Breast epithelium (tissue), 4 donors: ENCODE data around the gene AMOTL1. TPM values are rescaled to one million over a fixed set of nuclear protein-coding genes. Genes with fewer than 3 reads are reported as not detected.

Experiments
- DNase-seq, 2 donors: peaks; one replicate each; pipeline ENCODE4 v3.0.0-alpha.2; 2019; ENCODE audit warnings: low spot score in 2 of 2
- H3K27ac ChIP-seq, 2 donors: fragments of 200-600 bp; sonication (generic) in 1 of 2; one replicate each; pipeline ENCODE4 v1.5.1; 2016 to 2019; ENCODE audit warnings: mild to moderate bottlenecking in 1 of 2
- H3K27me3 ChIP-seq, 2 donors: fragments of 200-600 bp; sonication (generic) in 1 of 2; one replicate each; pipeline versions ENCODE4 v1.5.1 to v1.6.0; 2017 to 2019; ENCODE audit warnings: control low read depth in 1 of 2, mild to moderate bottlenecking in 1 of 2
- H3K36me3 ChIP-seq: fragments of 200-600 bp; one replicate; pipeline ENCODE4 v1.5.1; 2019
- H3K4me1 ChIP-seq, 2 donors: fragments of 200-600 bp; sonication (generic); one replicate each; pipeline ENCODE4 v1.5.1; 2016 to 2019; ENCODE audit warnings: control low read depth in 1 of 2
- H3K4me3 ChIP-seq, 3 donors: fragments of 200-600 bp; sonication (generic); 1 replicate in 2 of 3; 2 replicates in 1 of 3; pipeline ENCODE4 v1.5.1; 2016 to 2019; ENCODE audit warnings: mild to moderate bottlenecking in 3 of 3, moderate library complexity in 2 of 3
- H3K9me3 ChIP-seq, 2 donors: fragments of 200-600 bp; sonication (generic) in 1 of 2; one replicate each; pipeline ENCODE4 v1.5.1; 2016 to 2019; ENCODE audit warnings: control low read depth in 1 of 2
- CTCF ChIP-seq, 3 donors: fragments of 450-650 bp; IDR thresholded peaks; one replicate each; pipeline ENCODE4 v1.5.1; 2016 to 2017; ENCODE audit warnings: antibody characterized with exemption in 3 of 3, mild to moderate bottlenecking in 3 of 3, moderate library complexity in 3 of 3
- POLR2A ChIP-seq: fragments of 450-650 bp; IDR thresholded peaks from one replicate; pipeline ENCODE4 v1.6.1; 2016; ENCODE audit warnings: antibody characterized with exemption, mild to moderate bottlenecking, moderate library complexity
- POLR2AphosphoS5 ChIP-seq, 3 donors: sonication (generic); formaldehyde crosslinking; IDR thresholded peaks; one replicate each; pipeline ENCODE4 v1.6.1; 2017; ENCODE audit warnings: antibody characterized with exemption in 3 of 3
- intact Hi-C: fragments of 100-400 bp; cut with DNase I; formaldehyde crosslinking; loops from one replicate; pipeline ENCODE4 v1.15.1; 2023; ENCODE audit warnings: low total_unique reads
- total RNA-seq, 3 donors: library from RNA; depleted of rRNA; stranded (reverse); fragments of >200 nt; gene quantifications; one replicate each; pipeline ENCODE4 v1.1.0, GENCODE V29; 2016

The AMOTL1 gene
- total RNA-seq, 3 donors from 2014 or later: 35.5 to 41.4 (median 39.0) TPM

- H3K27me3 ChIP-seq: no peaks in the 10 kb centered on the region
- no peak overlapping the region for H3K27ac ChIP-seq
- H3K9me3 ChIP-seq: no peaks in the 10 kb centered on the region
- TF ChIP-seq POLR2A: no peak
- TF ChIP-seq POLR2AphosphoS5 (IDR thresholded peaks at IDR 0.05): no peak
- TF ChIP-seq CTCF (IDR thresholded peaks at IDR 0.05): no peak
- H3K36me3 ChIP-seq: no peaks in the 10 kb centered on the region
- no peak overlapping the region for H3K4me3 ChIP-seq
- no peaks in the 10 kb centered on the region for H3K4me1 ChIP-seq
- intact Hi-C loops: no loop called here
- DNase-seq: no peak
Measured at GRCh38 chr11:94883878-94884277, 115.7 kb downstream of the AMOTL1 start.

- H3K9me3 ChIP-seq: no peaks in the 10 kb centered on the region
- no peaks in the 10 kb centered on the region for H3K27me3 ChIP-seq
- intact Hi-C loops: no loop called here
- no peak for DNase-seq
- H3K36me3 ChIP-seq: no peaks in the 10 kb centered on the region
- no peak overlapping the region for H3K27ac ChIP-seq
- no peaks in the 10 kb centered on the region for H3K4me1 ChIP-seq
- TF ChIP-seq CTCF (IDR thresholded peaks at IDR 0.05) (no peak), POLR2A (no peak), POLR2AphosphoS5 (IDR thresholded peaks at IDR 0.05) (no peak)
- no peak overlapping the region for H3K4me3 ChIP-seq
Measured at GRCh38 chr11:94884376-94884775, 116.2 kb downstream of the AMOTL1 start.

GRCh38 chr11:94885133-94885532, 117.0 kb downstream of the AMOTL1 start:
- no peak overlapping the region for H3K4me3 ChIP-seq
- no peaks in the 10 kb centered on the region for H3K9me3 ChIP-seq
- TF ChIP-seq POLR2A (no peak), CTCF (IDR thresholded peaks at IDR 0.05) (no peak), POLR2AphosphoS5 (IDR thresholded peaks at IDR 0.05) (no peak)
- intact Hi-C loops: no loop called here
- H3K27ac ChIP-seq: no peak overlapping the region
- H3K36me3 ChIP-seq: no peaks in the 10 kb centered on the region
- DNase-seq: no peak
- H3K4me1 ChIP-seq: no peaks in the 10 kb centered on the region
- no peaks in the 10 kb centered on the region for H3K27me3 ChIP-seq

- DNase-seq: no peak
- Histone ChIP-seq H3K9me3 (no peaks in the 10 kb centered on the region), H3K27ac (no peak overlapping the region), H3K27me3 (no peaks in the 10 kb centered on the region), H3K4me1 (no peaks in the 10 kb centered on the region), H3K4me3 (no peak overlapping the region), H3K36me3 (no peaks in the 10 kb centered on the region)
- TF ChIP-seq POLR2A (no peak), CTCF (IDR thresholded peaks at IDR 0.05) (no peak), POLR2AphosphoS5 (IDR thresholded peaks at IDR 0.05) (no peak)
- intact Hi-C loops: no loop called here
Measured at GRCh38 chr11:94885581-94885980, 117.4 kb downstream of the AMOTL1 start.

GRCh38 chr11:94888204-94888603, 120.0 kb downstream of the AMOTL1 start:
- intact Hi-C loops: no loop called here

More at GRCh38 chr11:94888204-94888603, 120.0 kb downstream of the AMOTL1 start:
- Histone ChIP-seq H3K4me1 (no peaks in the 10 kb centered on the region), H3K27ac (no peak overlapping the region), H3K36me3 (no peaks in the 10 kb centered on the region), H3K27me3 (no peaks in the 10 kb centered on the region), H3K9me3 (peaks cover 0 to 8% of the 10 kb centered on the region in 2 donors), H3K4me3 (no peak overlapping the region)
- TF ChIP-seq CTCF (IDR thresholded peaks at IDR 0.05): no peak
- TF ChIP-seq POLR2A: no peak
- no peak for TF ChIP-seq POLR2AphosphoS5 (IDR thresholded peaks at IDR 0.05)
- no peak for DNase-seq
